GM18867 (cell line): ENCODE data around the gene MBNL1.
A peak's percentile ranks its signal among the peaks of the same experiment; 100 is the strongest.
"Not testable (repeated sequence)": the region's sequence is repeated elsewhere in the genome, so short reads cannot be mapped to it uniquely, and the experiment has no call there.

ENCODE experiments used
- ATAC-seq: cut with Tn5 transposase; IDR thresholded peaks from one replicate; pipeline ENCODE4 v1.9.1; 2021; ENCODE audit warnings: mild to moderate bottlenecking, moderate library complexity; ENCODE audit not compliant: unreplicated experiment

Gene MBNL1

GRCh38 chr3:152438181-152438580 is 169.5 kb downstream of the MBNL1 start:
- ATAC-seq = no peak

GRCh38 chr3:152438706-152439105 is 170.0 kb downstream of the MBNL1 start:
- no peak for ATAC-seq

GRCh38 chr3:152440243-152440642 is 171.5 kb downstream of the MBNL1 start:
- not testable (repeated sequence) for ATAC-seq

- ATAC-seq = no peak
Observed at GRCh38 chr3:152443212-152444023, 174.7 kb downstream of the MBNL1 start.

GRCh38 chr3:152444029-152444641 is 175.4 kb downstream of the MBNL1 start:
- peak; percentile 35 for ATAC-seq

GRCh38 chr3:152445212-152445611 is 176.5 kb downstream of the MBNL1 start:
- ATAC-seq = no peak

- no peak for ATAC-seq
Observed at GRCh38 chr3:152446495-152446894, 177.8 kb downstream of the MBNL1 start.

- no peak for ATAC-seq
Observed at GRCh38 chr3:152447511-152447910, 178.8 kb downstream of the MBNL1 start.

GRCh38 chr3:152448091-152448490 is 179.4 kb downstream of the MBNL1 start:
- ATAC-seq = no peak

- ATAC-seq = no peak
Observed at GRCh38 chr3:152452318-152452717, 183.6 kb downstream of the MBNL1 start.

GRCh38 chr3:152454076-152454875 is 185.5 kb downstream of the MBNL1 start:
- ATAC-seq = no peak

GRCh38 chr3:152455989-152456388 is 187.3 kb downstream of the MBNL1 start:
- ATAC-seq = no peak

- ATAC-seq = no peak
Observed at GRCh38 chr3:152457500-152458375, 189.0 kb downstream of the MBNL1 start.

- no peak for ATAC-seq
Observed at GRCh38 chr3:152458376-152459117, 189.8 kb downstream of the MBNL1 start.

- ATAC-seq = no peak
Observed at GRCh38 chr3:152459118-152459515, 190.4 kb downstream of the MBNL1 start.

GRCh38 chr3:152459572-152459971 is 190.8 kb downstream of the MBNL1 start:
- ATAC-seq = no peak

- ATAC-seq = no peak
Observed at GRCh38 chr3:152460936-152461335, 192.2 kb downstream of the MBNL1 start.

- ATAC-seq = no peak
Observed at GRCh38 chr3:152461460-152461859, 192.7 kb downstream of the MBNL1 start.

GRCh38 chr3:152466784-152467183 is 198.1 kb downstream of the MBNL1 start:
- peak; percentile 50 for ATAC-seq
